B cell (primary cell): Measurements from ENCODE around the gene ARPC4. TPM values are rescaled to one million over a fixed set of nuclear protein-coding genes. Genes with fewer than 3 reads are reported as not detected.

ENCODE experiments used
- ATAC-seq: fragments of 200-7000 bp; cut with Tn5 transposase; one replicate; pipeline ENCODE4 v1.10.0; 2021; ENCODE audit warnings: low read depth, mild to moderate bottlenecking, moderate number of reproducible peaks, moderate library complexity
- CTCF ChIA-PET: fragments of 350-600 bp; sonication (Branson Sonifier 250); formaldehyde crosslinking; loops from one replicate; lab custom pipeline; 2021; ENCODE audit warnings: antibody characterized with exemption, inconsistent platforms; lab: Charles Lee
- POLR2A ChIA-PET: fragments of 350-600 bp; sonication (Branson Sonifier 250); formaldehyde crosslinking; loops from one replicate; lab custom pipeline; 2021; ENCODE audit warnings: antibody characterized with exemption; lab: Charles Lee
- DNase-seq: peaks from one replicate; pipeline ENCODE4 v3.0.0; 2013
- H2AFZ ChIP-seq: 2 replicates; pipeline ENCODE4 v1.6.1; 2012; ENCODE audit warnings: mild to moderate bottlenecking, low read depth, low read length; ENCODE audit not compliant: insufficient read depth, poor library complexity, severe bottlenecking
- H3K27ac ChIP-seq, 2 donors: 1 replicate in 1 of 2; 2 replicates in 1 of 2; pipeline ENCODE4 v1.5.1; 2012 to 2013; ENCODE audit warnings: low read length in 2 of 2, mild to moderate bottlenecking in 2 of 2, moderate library complexity in 1 of 2
- H3K27me3 ChIP-seq, 4 experiments: fragments of 200-600 bp in 1 of 4; sonication (generic) in 1 of 4; replicated peaks in 1 of 4; 1 replicate in 2 of 4; 2 replicates in 2 of 4; pipeline versions ENCODE4 v1.6.1 to v1.7.0; 2013 to 2016; ENCODE audit warnings: low read length in 3 of 4, mild to moderate bottlenecking in 2 of 4, mixed read lengths in 1 of 4, moderate library complexity in 1 of 4; ENCODE audit not compliant: insufficient read depth in 4 of 4, control insufficient read depth in 3 of 4; ENCODE audit errors: control extremely low read depth in 1 of 4
- H3K36me3 ChIP-seq, 2 experiments: replicated peaks in 1 of 2; 1 replicate in 1 of 2; 2 replicates in 1 of 2; pipeline versions ENCODE4 v1.6.1 to v1.7.1; 2013; ENCODE audit warnings: low read length in 1 of 2; ENCODE audit not compliant: insufficient read depth in 2 of 2, control insufficient read depth in 1 of 2; ENCODE audit errors: control extremely low read depth in 1 of 2, extremely low read depth in 1 of 2
- H3K4me1 ChIP-seq, 2 donors: fragments of 200-600 bp in 1 of 2; sonication (generic) in 1 of 2; 1 replicate in 1 of 2; 2 replicates in 1 of 2; pipeline versions ENCODE4 v1.5.1 to v1.6.1; 2013 to 2017; ENCODE audit warnings: low read length in 2 of 2; ENCODE audit not compliant: control insufficient read depth in 2 of 2, insufficient read depth in 2 of 2
- H3K4me2 ChIP-seq: replicated peaks from 2 replicates; pipeline ENCODE3; 2012; ENCODE audit warnings: mild to moderate bottlenecking, low read depth, low read length; ENCODE audit not compliant: poor library complexity, severe bottlenecking
- H3K4me3 ChIP-seq, 5 experiments: fragments of 200-600 bp in 1 of 5; sonication (generic) in 1 of 5; 1 replicate in 3 of 5; 2 replicates in 2 of 5; pipeline versions ENCODE4 v1.5.1 to v1.7.0; 2011 to 2016; ENCODE audit warnings: low read length in 4 of 5, mild to moderate bottlenecking in 4 of 5, low read depth in 2 of 5, control low read depth in 1 of 5, moderate library complexity in 1 of 5; ENCODE audit not compliant: insufficient read depth in 1 of 5; ENCODE audit errors: control extremely low read depth in 1 of 5, extremely low read depth in 1 of 5
- H3K79me2 ChIP-seq: fragments of 200-600 bp; sonication (generic); one replicate; pipeline ENCODE4 v1.6.0; 2016; ENCODE audit warnings: low read length; ENCODE audit not compliant: control insufficient read depth, insufficient read depth
- H3K9ac ChIP-seq: fragments of 200-600 bp; sonication (generic); 2 replicates; pipeline ENCODE4 v1.6.1; 2017; ENCODE audit warnings: mild to moderate bottlenecking, low read length, moderate library complexity
- H3K9me3 ChIP-seq, 3 donors: one replicate each; pipeline versions ENCODE4 v1.6.1 to v1.7.1; 2013; ENCODE audit warnings: low read length in 2 of 3; ENCODE audit not compliant: control insufficient read depth in 2 of 3, insufficient read depth in 1 of 3; ENCODE audit errors: control extremely low read depth in 1 of 3
- H4K20me1 ChIP-seq: 2 replicates; pipeline ENCODE4 v1.6.0; 2012; ENCODE audit warnings: mild to moderate bottlenecking, low read length; ENCODE audit not compliant: insufficient read depth, control insufficient read depth, poor library complexity, severe bottlenecking
- H3K27ac Mint-ChIP-seq: one replicate; pipeline ENCODE4 v1.8.0; 2021; ENCODE audit warnings: mixed read lengths
- H3K27me3 Mint-ChIP-seq: one replicate; pipeline ENCODE4 v1.8.0; 2021; ENCODE audit warnings: mixed read lengths
- H3K4me1 Mint-ChIP-seq: one replicate; pipeline ENCODE4 v1.8.0; 2021; ENCODE audit warnings: mixed read lengths
- H3K4me3 Mint-ChIP-seq: one replicate; pipeline ENCODE4 v1.8.0; 2021; ENCODE audit warnings: mixed read lengths
- H3K9me3 Mint-ChIP-seq: one replicate; pipeline ENCODE4 v1.8.0; 2022; ENCODE audit warnings: mixed read lengths; ENCODE audit not compliant: insufficient read depth
- CTCF ChIP-seq: fragments of 200-600 bp; IDR thresholded peaks from one replicate; pipeline ENCODE4 v1.8.0; 2022; ENCODE audit warnings: antibody characterized with exemption, mild to moderate bottlenecking
- EZH2 ChIP-seq: IDR thresholded peaks from 2 replicates; pipeline ENCODE4 v1.6.1; 2012; ENCODE audit warnings: borderline replicate concordance, low read depth, mild to moderate bottlenecking, moderate library complexity, low read length; ENCODE audit not compliant: insufficient read depth, poor library complexity, severe bottlenecking
- WGBS: methylation state at CpG from one replicate; pipeline ENCODE4 v1.1.5; 2013; ENCODE audit warnings: missing lambda C conversion rate; ENCODE audit not compliant: insufficient coverage; 5-methylcytosine and 5-hydroxymethylcytosine counted together
- intact Hi-C: fragments of 100-400 bp; cut with micrococcal nuclease; formaldehyde crosslinking; loops from one replicate; pipeline ENCODE4 v1.10.0; 2022
- polyA plus RNA-seq: library from polyadenylated mRNA; depleted of rRNA; stranded (reverse); fragments of >200 nt; gene quantifications from 2 replicates; pipeline ENCODE4 v1.2.3, GENCODE V29; 2012
- total RNA-seq, 2 donors: library from RNA; stranded (reverse); fragments of 120-200 nt in 1 of 2; gene quantifications; 1 replicate in 1 of 2; 2 replicates in 1 of 2; pipeline versions ENCODE4 v1.2.3 to v1.2.4, GENCODE V29; 2013 to 2022

ARPC4 gene
- total and polyA plus RNA-seq, 2 donors (not counting 1 experiment from before 2014, with no cell fraction given) = 110 to 174 TPM

- peaks cover 2 to 7% of the 10 kb centered on the region in 2 experiments for H3K36me3 ChIP-seq
- ATAC-seq (no peak), DNase-seq (no peak)
- H3K27me3 ChIP-seq = no peaks in the 10 kb centered on the region
- H3K4me3 ChIP-seq = no peak overlapping the region
- no peak overlapping the region for H3K9ac ChIP-seq
- Mint-ChIP-seq H3K4me3 (no peak overlapping the region), H3K4me1 (peaks cover 2% of the 10 kb centered on the region), H3K27me3 (no peaks in the 10 kb centered on the region), H3K9me3 (no peaks in the 10 kb centered on the region), H3K27ac (no peak overlapping the region)
- ChIA-PET POLR2A (interaction anchor here (0.6 kb wide), 1 partner anchor 315 kb away, joined by 5 read pairs; the partner anchor contains the start of gene VHL), CTCF (interaction anchor here (1.4 kb wide), 1 partner anchor 18 kb away, joined by 3 read pairs; no protein-coding TSS in a partner anchor)
- H3K79me2 ChIP-seq = no peaks in the 10 kb centered on the region
- no peak overlapping the region for H2AFZ ChIP-seq
- no peak overlapping the region for H3K4me2 ChIP-seq
- H3K27ac ChIP-seq = no peak overlapping the region
- H3K4me1 ChIP-seq = no peaks in the 10 kb centered on the region
- H3K9me3 ChIP-seq = no peaks in the 10 kb centered on the region
- intact Hi-C loops = no loop called here
- H4K20me1 ChIP-seq = no peaks in the 10 kb centered on the region
- WGBS = 95% methylated on average over 17 of the region's 20 CpGs
- TF ChIP-seq CTCF = no peak
- no peak for TF ChIP-seq EZH2
These were observed 34.1 kb downstream of the ARPC4 start for GRCh38 chr3:9826815-9827573.
